Breast epithelium (tissue), 4 donors: ENCODE data around the gene TUBGCP2. TPM values are rescaled to one million over a fixed set of nuclear protein-coding genes. Genes with fewer than 3 reads are reported as not detected.

ENCODE experiments used
- DNase-seq, 2 donors: peaks; one replicate each; pipeline ENCODE4 v3.0.0-alpha.2; 2019; ENCODE audit warnings: low spot score in 2 of 2
- H3K27ac ChIP-seq, 2 donors: fragments of 200-600 bp; sonication (generic) in 1 of 2; one replicate each; pipeline ENCODE4 v1.5.1; 2016 to 2019; ENCODE audit warnings: mild to moderate bottlenecking in 1 of 2
- H3K27me3 ChIP-seq, 2 donors: fragments of 200-600 bp; sonication (generic) in 1 of 2; one replicate each; pipeline versions ENCODE4 v1.5.1 to v1.6.0; 2017 to 2019; ENCODE audit warnings: control low read depth in 1 of 2, mild to moderate bottlenecking in 1 of 2
- H3K36me3 ChIP-seq: fragments of 200-600 bp; one replicate; pipeline ENCODE4 v1.5.1; 2019
- H3K4me1 ChIP-seq, 2 donors: fragments of 200-600 bp; sonication (generic); one replicate each; pipeline ENCODE4 v1.5.1; 2016 to 2019; ENCODE audit warnings: control low read depth in 1 of 2
- H3K4me3 ChIP-seq, 3 donors: fragments of 200-600 bp; sonication (generic); 1 replicate in 2 of 3; 2 replicates in 1 of 3; pipeline ENCODE4 v1.5.1; 2016 to 2019; ENCODE audit warnings: mild to moderate bottlenecking in 3 of 3, moderate library complexity in 2 of 3
- H3K9me3 ChIP-seq, 2 donors: fragments of 200-600 bp; sonication (generic) in 1 of 2; one replicate each; pipeline ENCODE4 v1.5.1; 2016 to 2019; ENCODE audit warnings: control low read depth in 1 of 2
- CTCF ChIP-seq, 3 donors: fragments of 450-650 bp; IDR thresholded peaks; one replicate each; pipeline ENCODE4 v1.5.1; 2016 to 2017; ENCODE audit warnings: antibody characterized with exemption in 3 of 3, mild to moderate bottlenecking in 3 of 3, moderate library complexity in 3 of 3
- POLR2A ChIP-seq: fragments of 450-650 bp; IDR thresholded peaks from one replicate; pipeline ENCODE4 v1.6.1; 2016; ENCODE audit warnings: antibody characterized with exemption, mild to moderate bottlenecking, moderate library complexity
- POLR2AphosphoS5 ChIP-seq, 3 donors: sonication (generic); formaldehyde crosslinking; IDR thresholded peaks; one replicate each; pipeline ENCODE4 v1.6.1; 2017; ENCODE audit warnings: antibody characterized with exemption in 3 of 3
- intact Hi-C: fragments of 100-400 bp; cut with DNase I; formaldehyde crosslinking; loops from one replicate; pipeline ENCODE4 v1.15.1; 2023; ENCODE audit warnings: low total_unique reads
- total RNA-seq, 3 donors: library from RNA; depleted of rRNA; stranded (reverse); fragments of >200 nt; gene quantifications; one replicate each; pipeline ENCODE4 v1.1.0, GENCODE V29; 2016

The TUBGCP2 gene
- total RNA-seq, 3 donors from 2014 or later = 33.6 to 40.0 (median 39.5) TPM

GRCh38 chr10:133294189-133294588 lies 14.5 kb downstream of the TUBGCP2 start:
- Histone ChIP-seq H3K4me1 (no peaks in the 10 kb centered on the region), H3K27me3 (no peaks in the 10 kb centered on the region), H3K4me3 (no peak overlapping the region), H3K27ac (no peak overlapping the region), H3K36me3 (peaks cover 20% of the 10 kb centered on the region), H3K9me3 (no peaks in the 10 kb centered on the region)
- intact Hi-C loops = no loop called here
- TF ChIP-seq POLR2AphosphoS5 (IDR thresholded peaks at IDR 0.05) (no peak), CTCF (IDR thresholded peaks at IDR 0.05) (no peak), POLR2A (no peak)
- DNase-seq = no peak

- Histone ChIP-seq H3K9me3 (no peaks in the 10 kb centered on the region), H3K36me3 (peaks cover 19% of the 10 kb centered on the region), H3K4me3 (no peak overlapping the region), H3K27ac (no peak overlapping the region), H3K27me3 (no peaks in the 10 kb centered on the region), H3K4me1 (no peaks in the 10 kb centered on the region)
- DNase-seq = no peak
- no peak for TF ChIP-seq POLR2AphosphoS5 (IDR thresholded peaks at IDR 0.05)
- TF ChIP-seq CTCF (IDR thresholded peaks at IDR 0.05) = no peak
- TF ChIP-seq POLR2A = no peak
- intact Hi-C loops = no loop called here
Observed at GRCh38 chr10:133293810-133294119, 14.9 kb downstream of the TUBGCP2 start.

GRCh38 chr10:133292919-133293809 lies 15.5 kb downstream of the TUBGCP2 start:
- Histone ChIP-seq H3K9me3 (no peaks in the 10 kb centered on the region), H3K27ac (no peak overlapping the region), H3K4me1 (no peaks in the 10 kb centered on the region), H3K27me3 (no peaks in the 10 kb centered on the region), H3K4me3 (no peak overlapping the region), H3K36me3 (peaks cover 20% of the 10 kb centered on the region)
- no peak for TF ChIP-seq POLR2AphosphoS5 (IDR thresholded peaks at IDR 0.05)
- TF ChIP-seq CTCF (IDR thresholded peaks at IDR 0.05) = no peak
- TF ChIP-seq POLR2A = no peak
- DNase-seq = no peak
- intact Hi-C loops = no loop called here

- DNase-seq = no peak
- Histone ChIP-seq H3K36me3 (peaks cover 26% of the 10 kb centered on the region), H3K9me3 (no peaks in the 10 kb centered on the region), H3K4me3 (no peak overlapping the region), H3K4me1 (no peaks in the 10 kb centered on the region), H3K27ac (no peak overlapping the region), H3K27me3 (no peaks in the 10 kb centered on the region)
- intact Hi-C loops = no loop called here
- TF ChIP-seq CTCF (IDR thresholded peaks at IDR 0.05) (no peak), POLR2AphosphoS5 (IDR thresholded peaks at IDR 0.05) (no peak), POLR2A (no peak)
Observed at GRCh38 chr10:133289761-133290160, 18.9 kb downstream of the TUBGCP2 start.

- intact Hi-C loops = no loop called here
- TF ChIP-seq POLR2A (no peak), POLR2AphosphoS5 (IDR thresholded peaks at IDR 0.05) (no peak), CTCF (IDR thresholded peaks at IDR 0.05) (no peak)
- Histone ChIP-seq H3K27ac (no peak overlapping the region), H3K4me3 (no peak overlapping the region), H3K4me1 (no peaks in the 10 kb centered on the region), H3K27me3 (no peaks in the 10 kb centered on the region), H3K9me3 (no peaks in the 10 kb centered on the region), H3K36me3 (peaks cover 29% of the 10 kb centered on the region)
- DNase-seq = no peak
Observed at GRCh38 chr10:133287832-133288500, 20.7 kb downstream of the TUBGCP2 start.
